HG03095 (cell line): ENCODE measurements around the gene DUSP22.
A peak's percentile ranks its signal among the peaks of the same experiment; 100 is the strongest.

Experiments used
- ATAC-seq: cut with Tn5 transposase; IDR thresholded peaks from one replicate; pipeline ENCODE4 v1.9.1; 2021; ENCODE audit warnings: moderate library complexity; ENCODE audit not compliant: unreplicated experiment

DUSP22 gene

GRCh38 chr6:336159-337114, 44.1 kb downstream of the DUSP22 start:
- ATAC-seq = peak; percentile 31

GRCh38 chr6:337805-338368, 45.6 kb downstream of the DUSP22 start:
- no peak for ATAC-seq

GRCh38 chr6:338815-339262, 46.6 kb downstream of the DUSP22 start:
- ATAC-seq = no peak

- ATAC-seq = no peak
Observed at GRCh38 chr6:339480-339879, 47.2 kb downstream of the DUSP22 start.

- ATAC-seq = no peak
Observed at GRCh38 chr6:340186-340955, 48.1 kb downstream of the DUSP22 start.

- peak; percentile 37 for ATAC-seq
Observed at GRCh38 chr6:340991-341827, 48.9 kb downstream of the DUSP22 start.

GRCh38 chr6:341914-342831, 49.9 kb downstream of the DUSP22 start:
- ATAC-seq = peak; percentile 51

GRCh38 chr6:342832-343179, 50.5 kb downstream of the DUSP22 start:
- no peak for ATAC-seq

- no peak for ATAC-seq
Observed at GRCh38 chr6:343226-343935, 51.1 kb downstream of the DUSP22 start.

GRCh38 chr6:343960-344815, 51.9 kb downstream of the DUSP22 start:
- no peak for ATAC-seq

- ATAC-seq = no peak
Observed at GRCh38 chr6:344816-345340, 52.6 kb downstream of the DUSP22 start.

GRCh38 chr6:345747-346385, 53.6 kb downstream of the DUSP22 start:
- ATAC-seq = no peak

GRCh38 chr6:346386-347030, 54.2 kb downstream of the DUSP22 start:
- no peak for ATAC-seq

- peak; percentile 87 for ATAC-seq
Observed at GRCh38 chr6:347232-347631, 54.9 kb downstream of the DUSP22 start.

- no peak for ATAC-seq
Observed at GRCh38 chr6:347951-348859, 55.9 kb downstream of the DUSP22 start.

- no peak for ATAC-seq
Observed at GRCh38 chr6:348860-349396, 56.6 kb downstream of the DUSP22 start.
